Esophagus (tissue), 2 donors: ENCODE results near the gene AGBL4. TPM values are rescaled to one million over a fixed set of nuclear protein-coding genes. Genes with fewer than 3 reads are reported as not detected.
"Not testable (repeated sequence)": the region's sequence is repeated elsewhere in the genome, so short reads cannot be mapped to it uniquely, and the experiment has no call there.

ENCODE experiments used
- H3K27ac ChIP-seq, 2 donors: one replicate each; pipeline ENCODE4 v1.5.1; 2013; ENCODE audit warnings: low read depth in 2 of 2, mild to moderate bottlenecking in 2 of 2, inconsistent platforms in 1 of 2, low read length in 1 of 2, moderate library complexity in 1 of 2
- H3K27me3 ChIP-seq, 2 donors: one replicate each; pipeline ENCODE4 v1.6.1; 2013; ENCODE audit warnings: low read length in 2 of 2, control low read depth in 1 of 2, mild to moderate bottlenecking in 1 of 2; ENCODE audit not compliant: insufficient read depth in 2 of 2, control insufficient read depth in 1 of 2
- H3K36me3 ChIP-seq, 2 donors: one replicate each; pipeline ENCODE4 v1.6.1; 2013; ENCODE audit warnings: low read length in 1 of 2; ENCODE audit not compliant: control insufficient read depth in 2 of 2, insufficient read depth in 2 of 2
- H3K4me1 ChIP-seq, 2 donors: one replicate each; pipeline ENCODE4 v1.6.1; 2013; ENCODE audit warnings: low read length in 1 of 2; ENCODE audit not compliant: control insufficient read depth in 2 of 2, insufficient read depth in 2 of 2
- H3K4me3 ChIP-seq, 2 donors: one replicate each; pipeline ENCODE4 v1.5.1; 2013; ENCODE audit warnings: low read length in 2 of 2, mild to moderate bottlenecking in 2 of 2, low read depth in 1 of 2, moderate library complexity in 1 of 2
- H3K9me3 ChIP-seq, 2 donors: one replicate each; pipeline ENCODE4 v1.6.1; 2013; ENCODE audit warnings: mild to moderate bottlenecking in 2 of 2, low read depth in 1 of 2, low read length in 1 of 2, moderate library complexity in 1 of 2; ENCODE audit not compliant: control insufficient read depth in 2 of 2, insufficient read depth in 1 of 2
- WGBS, 2 donors: extraction: QIAGEN DNeasy Blood & Tissue Kit; methylation state at CpG; one replicate each; pipeline ENCODE4 v1.1.7; 2013; 5-methylcytosine and 5-hydroxymethylcytosine counted together
- polyA plus RNA-seq, 2 donors: library from polyadenylated mRNA; stranded (reverse); fragments of 200-250 nt; gene quantifications; one replicate each; pipeline ENCODE4 v1.2.3, GENCODE V29; 2013
- donor health status: healthy with polysubstance abuse.
- donor health status: Bipolar disorder and iron deficiency.

AGBL4 gene
- polyA plus RNA-seq, 2 donors = 0.02 TPM; not detected in 1

- H3K9me3 ChIP-seq = no peaks in the 10 kb centered on the region
- H3K4me3 ChIP-seq = no peak overlapping the region
- H3K36me3 ChIP-seq = no peaks in the 10 kb centered on the region
- 59 to 64% methylated on average over 3 of the region's 3 CpGs for WGBS, 2 donors
- H3K27ac ChIP-seq = no peak overlapping the region
- H3K27me3 ChIP-seq = no peaks in the 10 kb centered on the region
- no peaks in the 10 kb centered on the region for H3K4me1 ChIP-seq
Measured at GRCh38 chr1:49951385-49951784, 72.4 kb downstream of the AGBL4 start.

GRCh38 chr1:49915301-49915700 is 108.5 kb downstream of the AGBL4 start:
- H3K27me3 ChIP-seq, H3K36me3 ChIP-seq, H3K27ac ChIP-seq, H3K4me1 ChIP-seq, H3K9me3 ChIP-seq, H3K4me3 ChIP-seq: not testable (repeated sequence)
- 86 to 88% methylated on average over 11 of the region's 11 CpGs for WGBS, 2 donors

- H3K4me3 ChIP-seq = no peak overlapping the region
- H3K36me3 ChIP-seq = no peaks in the 10 kb centered on the region
- 73 to 76% methylated on average over 3 of the region's 3 CpGs for WGBS, 2 donors
- no peaks in the 10 kb centered on the region for H3K4me1 ChIP-seq
- no peak overlapping the region for H3K27ac ChIP-seq
- H3K9me3 ChIP-seq = no peaks in the 10 kb centered on the region
- H3K27me3 ChIP-seq = no peaks in the 10 kb centered on the region
Measured at GRCh38 chr1:49906365-49906764, 117.4 kb downstream of the AGBL4 start.

GRCh38 chr1:49864581-49864980 is 159.2 kb downstream of the AGBL4 start:
- WGBS, 2 donors = 91% methylated on average over 4 of the region's 4 CpGs
- Histone ChIP-seq H3K27ac (no peak overlapping the region), H3K4me3 (no peak overlapping the region), H3K36me3 (no peaks in the 10 kb centered on the region), H3K27me3 (no peaks in the 10 kb centered on the region), H3K9me3 (peaks cover 6 to 8% of the 10 kb centered on the region in 2 donors), H3K4me1 (no peaks in the 10 kb centered on the region)

GRCh38 chr1:49854741-49855140 is 169.0 kb downstream of the AGBL4 start:
- Histone ChIP-seq H3K4me1 (no peaks in the 10 kb centered on the region), H3K4me3 (no peak overlapping the region), H3K36me3 (no peaks in the 10 kb centered on the region), H3K27me3 (no peaks in the 10 kb centered on the region), H3K27ac (no peak overlapping the region), H3K9me3 (no peaks in the 10 kb centered on the region)

GRCh38 chr1:49842596-49842995 is 181.2 kb downstream of the AGBL4 start:
- Histone ChIP-seq H3K36me3 (no peaks in the 10 kb centered on the region), H3K4me3 (no peak overlapping the region), H3K9me3 (peaks cover 6 to 30% of the 10 kb centered on the region in 2 donors), H3K27ac (no peak overlapping the region), H3K27me3 (no peaks in the 10 kb centered on the region), H3K4me1 (no peaks in the 10 kb centered on the region)
- 88 to 94% methylated on average over 2 of the region's 2 CpGs for WGBS, 2 donors

- Histone ChIP-seq H3K27me3 (no peaks in the 10 kb centered on the region), H3K9me3 (peaks cover 6 to 31% of the 10 kb centered on the region in 2 donors), H3K36me3 (no peaks in the 10 kb centered on the region), H3K4me1 (no peaks in the 10 kb centered on the region), H3K27ac (no peak overlapping the region), H3K4me3 (no peak overlapping the region)
- 91 to 94% methylated on average over 13 of the region's 13 CpGs for WGBS, 2 donors
Measured at GRCh38 chr1:49841767-49842166, 182.0 kb downstream of the AGBL4 start.

- H3K9me3 ChIP-seq = no peaks in the 10 kb centered on the region
- H3K27ac ChIP-seq = no peak overlapping the region
- H3K27me3 ChIP-seq = no peaks in the 10 kb centered on the region
- 13 to 16% methylated on average over 1 of the region's 1 CpG for WGBS, 2 donors
- H3K36me3 ChIP-seq = no peaks in the 10 kb centered on the region
- H3K4me1 ChIP-seq = no peaks in the 10 kb centered on the region
- no peak overlapping the region for H3K4me3 ChIP-seq
Measured at GRCh38 chr1:49824261-49824660, 199.5 kb downstream of the AGBL4 start.

- no peaks in the 10 kb centered on the region for H3K27me3 ChIP-seq
- H3K36me3 ChIP-seq = no peaks in the 10 kb centered on the region
- 60 to 62% methylated on average over 2 of the region's 2 CpGs for WGBS, 2 donors
- no peak overlapping the region for H3K27ac ChIP-seq
- peaks cover 0 to 2% of the 10 kb centered on the region in 2 donors for H3K9me3 ChIP-seq
- no peak overlapping the region for H3K4me3 ChIP-seq
- no peaks in the 10 kb centered on the region for H3K4me1 ChIP-seq
Measured at GRCh38 chr1:49817681-49818080, 206.1 kb downstream of the AGBL4 start.

GRCh38 chr1:49787013-49787412 is 236.7 kb downstream of the AGBL4 start:
- H3K36me3 ChIP-seq, H3K4me3 ChIP-seq, H3K27ac ChIP-seq, H3K9me3 ChIP-seq, H3K27me3 ChIP-seq, H3K4me1 ChIP-seq: not testable (repeated sequence)
- 90 to 93% methylated on average over 17 of the region's 17 CpGs for WGBS, 2 donors
